NB4 (cell line): ENCODE results near the gene GJC1.

Experiments used
- CTCF ChIP-seq: IDR thresholded peaks from one replicate; pipeline ENCODE4 v1.5.1; 2012; ENCODE audit warnings: low read depth, low read length
- MAX ChIP-seq: IDR thresholded peaks from 2 replicates; pipeline ENCODE4 v1.6.1; 2011; ENCODE audit warnings: low read depth, low read length
- MYC ChIP-seq: IDR thresholded peaks from 2 replicates; pipeline ENCODE4 v1.6.1; 2011; ENCODE audit warnings: low read depth, low read length
- POLR2A ChIP-seq: IDR thresholded peaks from 2 replicates; pipeline ENCODE4 v1.6.1; 2011; ENCODE audit warnings: mild to moderate bottlenecking; ENCODE audit not compliant: insufficient read length; ENCODE audit errors: extremely low read depth

DNA sequence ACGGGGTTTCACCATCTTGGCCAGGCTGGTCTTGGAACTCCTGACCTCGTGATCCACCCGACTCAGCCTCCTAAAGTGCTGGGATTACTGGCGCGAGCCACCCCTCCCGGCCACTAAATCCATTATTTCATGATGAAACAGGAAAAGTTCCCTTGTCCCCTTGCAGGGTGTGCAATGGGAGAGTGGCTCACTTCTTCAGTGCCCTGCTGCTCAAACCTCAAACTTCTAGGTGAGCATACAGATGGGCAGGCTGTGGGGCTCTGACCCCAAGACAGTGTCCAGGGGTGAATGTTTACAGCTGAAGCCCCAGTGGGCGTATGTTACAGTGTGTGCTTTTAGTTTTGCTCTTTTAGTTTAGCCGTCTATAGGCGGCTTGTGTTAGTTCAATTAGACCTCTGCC, 34.7 kb downstream of the GJC1 start:
- TF ChIP-seq CTCF = no peak
- TF ChIP-seq POLR2A = no peak
- TF ChIP-seq MAX = no peak
- TF ChIP-seq MYC = no peak
